SIG-M5 (cell line): ENCODE data around the gene PLA2G4E.

Experiments used
- DNase-seq: peaks from one replicate; lab custom pipeline; 2025; lab: John Stamatoyannopoulos, UW

The PLA2G4E gene

DNA sequence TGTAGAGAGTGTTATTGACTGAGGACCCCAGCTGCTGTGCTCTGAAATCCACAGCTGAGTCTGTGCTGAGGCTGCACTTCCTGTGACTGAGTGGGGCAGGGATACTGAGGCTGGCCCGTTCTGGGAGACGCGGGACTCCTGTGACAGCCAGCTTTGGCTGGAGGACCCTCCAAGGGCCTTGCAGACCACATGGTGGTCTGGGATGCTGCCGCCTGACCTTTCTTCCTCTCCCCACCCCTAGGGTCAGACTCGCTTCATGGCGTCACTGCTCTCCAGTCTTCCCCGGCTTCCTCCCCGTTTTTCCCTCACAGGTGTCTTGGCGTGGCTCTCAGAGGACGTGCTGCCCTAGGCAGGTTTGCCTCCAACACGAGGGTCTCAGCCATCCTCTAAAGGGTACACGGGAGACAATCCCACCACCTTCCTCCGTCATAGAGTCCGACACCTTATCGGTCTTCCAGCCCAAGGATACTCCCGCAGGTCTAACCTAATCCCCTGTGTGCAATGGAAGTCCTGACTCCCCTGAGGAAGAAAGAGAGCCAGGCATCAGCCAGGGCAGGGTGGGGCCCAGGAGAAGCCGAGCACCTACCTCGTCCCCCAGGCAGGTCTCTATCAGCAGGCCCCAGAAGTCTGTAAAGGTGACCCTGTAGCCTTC is 28.6 kb downstream of the PLA2G4E start:
- DNase-seq: no peak

DNA sequence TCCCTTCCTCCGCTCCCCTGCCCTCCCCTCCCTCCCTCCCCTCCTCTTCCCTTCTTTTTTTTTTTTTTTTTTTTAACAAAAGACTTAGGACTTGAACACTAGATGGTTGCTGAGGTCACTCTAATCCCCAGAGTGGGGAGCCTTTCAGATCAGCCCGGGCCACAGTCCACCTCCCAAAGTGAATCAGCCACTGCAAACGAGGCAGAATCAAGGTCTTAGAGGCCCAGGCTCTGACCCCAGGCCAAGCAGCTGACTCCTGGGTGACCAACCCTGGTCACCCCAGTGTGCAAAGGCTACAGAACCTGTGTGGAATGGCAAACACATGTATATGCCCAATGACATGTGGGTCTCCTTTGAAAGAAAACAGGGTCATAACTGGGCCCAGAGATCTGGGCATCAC is 30.2 kb downstream of the PLA2G4E start:
- no peak for DNase-seq

DNA sequence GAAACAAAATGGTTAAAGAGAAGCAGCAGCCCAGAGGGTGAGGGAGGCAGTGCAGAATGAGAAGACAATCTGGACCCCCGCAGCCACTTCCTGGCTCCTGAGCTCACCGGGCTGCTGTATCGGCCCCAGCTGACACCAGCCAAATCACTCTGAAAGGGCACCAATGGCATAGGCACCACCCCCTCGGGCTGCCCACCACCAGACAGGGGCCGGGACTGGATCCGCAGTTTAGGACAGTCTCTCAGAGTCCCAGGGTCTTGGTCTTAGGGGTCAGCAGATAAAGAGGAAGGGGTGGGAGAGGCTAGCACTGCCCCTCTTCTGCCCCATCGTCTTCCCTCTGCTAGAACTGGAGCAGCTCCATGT is 30.6 kb downstream of the PLA2G4E start:
- no peak for DNase-seq

DNA sequence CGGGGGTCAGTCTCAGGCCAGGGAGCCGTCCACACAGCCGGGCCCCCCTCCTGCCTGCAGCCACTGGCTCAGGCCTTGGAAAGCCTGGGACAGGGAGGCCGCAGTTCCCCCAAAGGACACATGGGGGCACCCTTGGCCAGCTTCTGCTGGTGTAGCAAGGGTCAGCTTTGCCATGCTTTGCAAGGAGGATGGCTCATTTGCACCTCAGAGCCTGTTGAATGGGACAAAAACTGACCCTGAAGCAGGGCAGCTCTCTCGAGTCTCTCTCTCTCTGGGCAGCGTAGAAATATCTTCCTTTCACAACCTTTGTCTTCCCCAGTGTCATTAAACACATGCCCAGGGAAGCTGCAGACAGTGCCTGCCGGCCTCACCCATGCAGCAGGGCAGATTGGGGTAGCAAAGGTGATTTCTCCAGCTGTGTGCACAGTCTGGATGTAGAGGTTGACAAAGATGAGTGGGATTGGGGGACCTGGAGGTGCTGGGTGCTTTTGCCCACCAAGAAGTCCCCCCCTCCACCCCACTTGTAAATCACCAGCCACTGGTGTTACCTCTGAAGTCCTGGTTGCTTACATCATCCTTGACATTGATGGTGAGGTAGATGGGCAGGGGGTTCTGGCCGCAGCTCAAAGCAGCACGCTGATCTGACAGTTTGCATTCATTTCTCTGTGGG is 31.1 kb downstream of the PLA2G4E start:
- DNase-seq: no peak

DNA sequence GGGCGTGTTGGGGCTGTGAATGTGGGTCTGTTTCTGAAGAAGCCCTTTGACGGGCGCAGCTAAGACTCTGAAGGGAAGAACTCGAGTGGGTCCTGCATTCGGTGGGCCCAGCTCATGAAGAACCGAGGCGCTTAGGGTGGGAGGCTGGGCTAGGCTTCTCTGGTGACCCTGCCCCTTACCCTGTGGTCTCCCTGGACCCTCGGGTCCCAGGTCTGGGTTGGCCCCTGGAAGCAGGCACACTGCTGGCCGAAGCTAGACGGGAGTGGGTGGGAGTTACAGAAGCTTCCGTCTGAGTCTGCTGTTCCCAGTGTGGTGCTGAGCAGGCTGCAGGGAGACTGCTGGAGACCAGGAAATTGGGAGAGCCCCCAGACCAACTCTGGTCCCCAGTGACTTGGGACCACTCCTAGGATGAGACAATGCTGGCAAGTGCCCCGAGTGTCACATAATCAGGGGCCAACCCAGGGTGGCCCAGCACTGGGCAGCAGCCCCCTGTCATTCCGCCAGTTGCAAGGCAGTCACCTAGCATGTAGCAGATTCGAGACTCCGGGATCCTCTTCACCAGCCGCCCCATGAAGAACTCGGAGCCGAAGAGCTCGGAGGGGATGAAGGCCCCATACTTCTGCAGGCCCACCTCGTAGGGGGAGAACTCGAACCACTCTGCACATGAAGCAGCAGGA is 31.8 kb downstream of the PLA2G4E start:
- DNase-seq: no peak

DNA sequence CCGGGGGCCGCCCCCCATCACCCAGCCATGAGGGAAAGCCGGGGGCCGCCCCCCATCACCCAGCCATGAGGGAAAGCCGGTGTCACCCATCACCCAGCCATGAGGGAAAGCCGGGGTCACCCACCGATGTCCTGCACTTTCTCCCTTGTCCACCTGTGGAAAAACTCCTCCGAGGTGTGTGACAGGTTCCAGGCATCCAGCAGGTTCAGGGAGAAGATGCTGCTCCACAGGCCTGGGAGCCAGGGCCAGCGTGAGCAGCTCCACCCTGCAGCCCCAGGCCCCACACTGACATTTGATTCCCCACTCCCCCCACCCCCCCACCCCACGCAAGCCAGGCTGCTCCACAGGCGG is 32.9 kb downstream of the PLA2G4E start:
- no peak for DNase-seq

DNA sequence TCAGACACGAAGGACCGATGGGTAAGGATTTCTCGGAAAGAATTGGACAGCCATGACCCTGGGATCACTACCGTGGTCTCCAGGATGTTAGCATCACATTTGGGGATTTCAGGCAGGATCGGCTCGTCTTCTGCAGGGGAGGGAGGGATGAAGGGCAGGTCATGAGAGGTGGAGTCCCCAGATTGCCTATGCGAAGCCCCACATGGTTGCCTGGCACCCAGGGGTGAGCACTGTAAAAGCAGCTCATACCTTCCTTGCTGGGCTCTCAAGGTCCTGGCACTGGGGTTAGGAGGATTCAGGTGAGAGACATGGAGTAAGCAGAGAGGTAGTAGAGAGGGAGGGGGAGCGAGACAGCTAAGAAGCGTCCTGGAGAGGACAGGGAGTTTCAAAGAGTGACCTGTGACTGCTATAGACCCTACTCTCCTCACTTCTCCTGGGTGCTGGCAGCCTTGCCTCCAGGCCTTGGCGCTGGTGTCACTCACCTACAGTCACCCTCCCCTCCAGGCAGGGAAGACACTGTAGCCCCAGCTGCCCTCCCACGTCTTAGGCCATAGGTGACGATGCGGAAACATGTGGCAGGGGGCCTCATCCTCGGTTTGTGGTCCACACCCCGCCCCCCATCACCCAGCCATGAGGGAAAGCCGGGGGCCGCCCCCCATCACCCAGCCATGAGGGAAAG is 33.5 kb downstream of the PLA2G4E start:
- no peak for DNase-seq

DNA sequence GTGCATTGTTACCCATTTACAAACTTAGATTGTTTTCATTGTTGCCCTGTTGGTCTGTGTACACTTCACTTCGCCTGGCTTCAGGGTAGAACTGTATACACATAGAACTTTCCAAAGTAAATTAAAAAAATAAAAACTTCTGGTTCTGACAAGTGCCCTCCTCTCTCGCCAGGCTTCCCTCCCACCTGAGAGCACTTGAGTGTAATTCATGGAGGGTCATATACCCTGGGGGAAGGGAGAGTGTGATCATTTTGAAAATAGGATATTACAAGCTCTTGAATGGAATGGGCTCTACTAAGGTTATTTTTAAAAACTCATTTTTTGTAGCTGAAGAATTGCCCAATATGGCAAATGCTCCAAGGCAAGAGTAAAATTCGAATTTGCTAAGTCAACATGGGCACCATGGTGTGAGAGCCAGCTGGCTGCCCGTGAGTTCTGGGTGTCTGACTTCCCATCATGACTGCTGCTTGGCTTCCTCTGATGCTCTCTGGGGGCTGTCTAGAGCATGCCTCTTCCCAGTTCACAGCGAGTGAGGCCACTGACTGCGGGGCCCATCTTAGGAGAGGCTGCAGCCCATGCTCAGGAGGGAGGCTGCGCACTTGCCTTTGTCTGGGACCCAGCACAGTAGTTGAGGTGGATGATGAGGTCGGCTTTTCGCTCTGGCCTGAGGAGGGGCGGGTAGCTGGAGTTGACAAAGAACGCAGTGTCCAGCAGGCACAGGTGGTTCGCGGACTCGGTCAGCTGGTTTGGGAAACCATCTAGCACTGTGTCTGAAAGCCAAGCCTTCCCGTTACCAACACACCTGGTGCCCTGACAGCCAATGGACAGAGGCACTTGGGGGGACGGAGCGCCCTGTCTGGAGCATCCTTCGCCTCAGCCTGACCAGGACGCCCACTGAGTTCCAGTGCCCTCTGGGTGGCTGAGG is 35.3 kb downstream of the PLA2G4E start:
- no peak for DNase-seq

DNA sequence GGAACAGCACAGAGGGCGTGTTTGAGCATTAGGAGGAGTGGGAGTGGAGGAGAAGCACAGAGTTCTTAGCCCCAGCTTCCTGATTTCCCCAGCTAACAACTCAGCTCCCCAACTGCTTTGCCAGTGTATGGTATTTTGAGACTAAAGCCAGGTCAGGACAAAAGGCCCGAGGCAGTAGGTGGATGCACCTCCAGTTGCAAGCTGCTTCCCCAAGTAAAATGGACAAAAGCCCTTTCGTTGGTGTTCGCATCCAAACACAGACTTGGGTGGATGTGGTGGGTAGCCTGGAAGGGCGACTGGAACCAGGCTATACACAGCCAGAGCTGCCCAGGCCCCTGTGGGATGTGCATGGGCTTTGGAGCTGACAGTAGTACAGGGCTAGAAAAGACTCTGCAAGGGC is 36.2 kb downstream of the PLA2G4E start:
- no peak for DNase-seq

DNA sequence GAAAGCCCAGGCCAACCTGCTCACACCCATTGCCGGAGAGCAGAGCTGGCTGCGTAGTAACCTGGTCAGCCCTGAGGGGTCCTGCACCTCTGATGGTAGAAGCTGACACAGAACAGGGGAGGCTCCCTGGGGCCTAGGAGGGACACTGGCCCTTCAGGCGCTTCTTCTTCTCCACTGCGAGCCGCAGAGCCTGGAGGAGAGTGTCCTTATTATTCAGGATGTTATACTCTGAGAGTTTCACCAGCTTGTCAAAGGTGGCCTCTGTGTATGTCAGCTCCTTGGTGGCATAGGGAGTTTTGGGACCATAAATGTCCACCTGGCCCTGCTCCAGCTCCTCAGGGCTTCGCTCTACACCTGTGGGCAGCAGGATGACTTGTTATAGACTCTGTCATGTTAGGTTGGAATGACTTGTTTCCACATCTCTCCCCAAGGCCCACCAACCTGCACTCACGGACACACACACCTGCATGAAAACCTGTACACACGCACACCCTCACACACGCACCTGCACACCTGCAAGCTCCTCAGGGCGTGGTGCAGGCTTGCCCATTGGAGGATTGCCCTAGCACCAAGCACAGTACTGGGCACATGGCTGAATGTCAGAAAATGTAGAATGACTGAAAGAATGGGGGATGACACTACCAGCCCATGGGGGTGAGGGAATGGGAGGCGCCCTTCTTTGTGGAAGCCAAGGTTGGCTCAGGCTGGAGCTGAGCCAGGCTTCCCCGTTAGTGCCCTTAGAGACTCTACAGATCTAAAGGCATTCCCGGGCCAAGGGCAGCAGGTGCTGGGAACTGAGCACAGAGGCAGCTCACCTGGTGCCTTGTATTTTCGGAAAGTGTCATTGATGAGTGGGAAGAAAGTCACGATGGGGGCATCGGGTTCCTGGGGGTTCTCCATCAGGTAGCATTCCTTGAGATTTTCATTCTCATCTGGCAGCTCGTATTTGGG is 36.9 kb downstream of the PLA2G4E start:
- no peak for DNase-seq

DNA sequence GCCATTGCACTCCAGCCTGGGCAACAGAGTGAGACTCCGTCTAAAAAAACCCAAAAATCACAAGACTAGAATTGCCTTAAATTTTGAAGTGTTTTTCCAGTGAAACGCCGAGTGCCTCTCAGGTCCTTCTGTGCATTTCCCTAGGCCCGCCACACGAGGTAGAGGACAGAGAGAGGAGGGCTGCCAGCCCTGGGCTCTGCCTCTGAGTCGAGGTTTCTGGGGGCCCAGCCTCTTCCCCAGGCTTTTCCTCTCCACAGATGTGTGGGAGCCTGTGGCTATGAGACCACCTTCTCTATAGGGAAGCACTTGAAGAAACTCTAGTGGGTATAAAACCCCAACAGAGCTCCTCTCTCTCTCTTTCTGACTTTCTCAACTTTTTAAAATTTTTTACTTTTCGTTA is 37.6 kb downstream of the PLA2G4E start:
- DNase-seq: no peak

DNA sequence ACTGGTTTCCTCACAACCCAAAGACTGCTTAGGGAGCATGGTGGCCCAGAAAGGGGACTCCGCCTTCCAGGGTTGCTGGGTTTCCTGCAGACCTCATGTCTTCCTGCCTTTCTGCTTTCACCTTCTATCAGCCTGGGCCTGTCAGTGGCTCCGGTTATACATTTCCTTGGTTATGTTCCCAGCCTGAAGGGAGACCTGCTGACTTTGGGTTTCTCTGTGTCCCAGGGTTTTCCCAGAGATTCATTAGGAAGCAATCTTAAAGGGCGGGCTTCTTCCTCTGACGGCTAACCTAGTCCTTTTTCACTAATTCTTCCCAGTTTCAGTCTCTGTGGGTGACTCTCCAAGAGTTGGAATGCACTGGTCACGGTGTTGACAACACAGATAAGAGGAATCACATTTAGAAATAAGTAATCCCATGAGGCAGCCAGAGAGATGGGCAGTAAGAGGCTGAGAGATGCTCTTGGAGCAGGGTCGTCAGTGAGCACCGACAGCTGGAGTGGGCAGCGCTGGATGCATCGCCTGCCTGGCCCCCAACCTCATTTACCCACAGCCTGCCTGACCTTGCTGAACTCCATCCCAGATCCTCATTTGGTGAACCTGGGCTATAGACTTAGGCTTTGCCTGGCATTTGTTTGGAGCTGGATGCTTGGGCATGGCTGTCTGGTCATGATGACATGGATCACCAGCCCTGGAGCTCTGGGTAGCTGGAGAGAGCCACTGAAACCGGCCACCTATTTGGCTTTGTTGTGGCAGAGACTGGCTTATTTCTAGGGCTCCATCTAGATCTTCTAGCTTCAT is 38.5 kb downstream of the PLA2G4E start:
- DNase-seq: no peak

DNA sequence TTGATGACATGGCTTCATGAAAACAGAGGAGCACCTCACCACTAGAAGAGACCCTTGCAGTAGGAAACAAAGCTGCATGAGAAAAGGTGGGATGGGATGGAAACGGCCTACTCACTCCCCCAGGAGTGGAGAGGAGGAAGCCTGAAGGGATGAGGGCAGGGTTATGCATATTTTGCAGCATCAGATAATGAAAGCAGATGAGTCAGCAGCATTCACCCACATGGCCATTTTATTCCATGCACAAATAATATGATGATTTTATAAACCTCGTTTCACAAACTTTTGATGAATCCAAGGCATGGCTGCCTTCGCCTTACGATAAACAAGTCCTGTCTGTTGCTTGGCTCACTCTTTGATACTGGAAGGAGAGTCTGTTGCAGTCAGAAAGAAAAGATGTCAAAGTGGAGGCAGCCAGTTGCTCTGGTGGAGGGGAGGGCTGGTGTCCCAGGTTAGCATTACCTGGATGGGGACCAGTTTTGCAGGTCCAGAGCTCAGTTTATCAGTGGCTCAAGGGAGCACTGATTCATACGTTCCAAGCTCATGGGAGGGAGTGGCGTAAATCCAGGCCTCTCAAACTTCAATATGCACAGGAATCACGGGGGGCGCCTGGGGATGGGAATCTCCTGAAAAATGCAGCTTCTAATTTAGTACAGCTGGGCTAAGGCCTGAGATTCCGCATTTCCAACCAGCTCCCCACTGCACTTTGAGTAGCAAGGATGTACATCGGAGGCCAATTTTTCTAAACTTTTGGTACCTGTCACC is 39.3 kb downstream of the PLA2G4E start:
- DNase-seq: no peak

DNA sequence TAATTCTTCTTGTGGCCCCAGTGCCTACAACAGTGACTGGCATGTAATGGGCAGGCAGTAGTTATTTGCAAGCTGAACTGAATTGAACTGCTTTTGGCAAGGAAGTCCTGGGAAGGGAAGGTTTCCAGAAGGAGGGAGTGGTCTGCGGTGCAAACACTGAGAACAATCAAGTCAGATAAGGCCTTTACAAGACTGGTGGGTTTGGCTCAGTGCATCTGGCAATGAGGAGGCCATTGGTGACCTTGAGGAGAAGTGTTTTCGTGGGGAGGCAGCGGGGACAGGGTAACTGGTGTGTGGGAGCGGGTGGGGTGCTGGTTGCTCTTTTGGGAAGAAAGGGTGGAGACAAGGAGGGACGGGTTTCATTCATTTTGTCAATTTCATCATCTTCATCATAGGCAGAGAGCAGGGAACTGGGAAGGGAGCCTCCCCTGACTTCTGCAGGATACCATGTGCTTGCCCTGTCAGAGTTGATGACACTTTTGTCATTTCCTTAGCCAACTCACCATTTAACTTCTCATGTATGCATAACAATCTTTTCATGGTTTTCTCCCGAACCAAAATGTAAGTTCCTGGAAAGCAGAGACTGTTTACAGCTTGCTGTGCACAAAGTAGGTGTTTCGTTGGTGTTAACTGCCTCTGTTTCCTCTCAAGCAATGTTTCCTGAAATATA is 40.1 kb downstream of the PLA2G4E start:
- no peak for DNase-seq

DNA sequence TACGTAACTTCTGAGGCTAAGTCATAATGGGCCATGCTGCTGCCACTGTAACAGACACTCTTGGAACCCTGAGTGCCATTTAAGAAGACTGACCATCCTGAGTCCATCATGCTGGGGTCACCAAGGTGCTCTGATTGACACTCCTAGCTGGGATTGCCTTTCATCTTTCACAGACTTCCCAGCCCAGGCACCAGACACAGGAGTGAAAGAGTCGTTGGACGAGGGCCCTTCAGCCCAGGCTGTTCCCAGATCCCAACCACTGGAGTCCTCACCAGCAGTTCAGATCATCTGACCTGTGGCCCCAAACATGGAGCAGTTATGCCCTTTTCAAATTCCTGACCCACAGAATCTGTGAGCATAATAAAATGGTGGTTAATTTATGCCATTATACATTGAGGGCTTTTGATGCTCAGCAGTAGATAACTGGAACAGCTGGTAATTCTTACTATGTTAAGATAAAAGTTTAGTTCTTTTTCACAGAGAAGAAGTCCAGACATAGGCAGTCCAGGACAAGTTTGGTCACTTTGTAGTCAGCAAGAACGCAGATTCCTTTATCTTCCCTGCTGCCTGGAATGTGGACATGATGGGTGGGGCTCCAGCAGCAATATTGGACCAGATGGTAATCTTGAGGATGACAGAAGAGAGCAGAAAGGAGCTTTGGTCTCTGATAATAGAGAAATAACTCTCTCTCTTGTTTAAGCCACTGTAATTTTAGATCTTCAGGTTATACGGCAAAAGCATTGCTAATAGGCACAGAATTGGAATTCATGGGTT is 41.2 kb downstream of the PLA2G4E start:
- no peak for DNase-seq

DNA sequence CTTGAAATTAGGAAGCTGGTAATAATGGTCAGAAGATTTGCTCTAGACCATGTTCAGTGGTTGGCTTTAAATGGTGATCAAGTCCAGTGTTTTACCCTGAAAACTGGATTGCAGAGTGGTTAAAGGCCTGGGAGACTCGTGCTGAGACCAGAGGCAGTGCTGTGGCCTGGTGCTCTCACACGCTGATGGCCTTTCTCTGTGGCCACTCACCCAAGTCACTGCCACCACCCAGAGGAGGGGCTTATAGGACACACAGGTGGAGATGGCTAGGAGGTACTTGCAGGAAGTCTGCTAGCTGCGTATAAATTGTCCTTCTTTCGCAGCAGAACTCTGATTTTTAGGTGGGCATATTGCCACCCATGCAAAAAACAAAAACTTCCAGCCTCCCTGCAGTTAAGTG is 42.3 kb downstream of the PLA2G4E start:
- DNase-seq: no peak

DNA sequence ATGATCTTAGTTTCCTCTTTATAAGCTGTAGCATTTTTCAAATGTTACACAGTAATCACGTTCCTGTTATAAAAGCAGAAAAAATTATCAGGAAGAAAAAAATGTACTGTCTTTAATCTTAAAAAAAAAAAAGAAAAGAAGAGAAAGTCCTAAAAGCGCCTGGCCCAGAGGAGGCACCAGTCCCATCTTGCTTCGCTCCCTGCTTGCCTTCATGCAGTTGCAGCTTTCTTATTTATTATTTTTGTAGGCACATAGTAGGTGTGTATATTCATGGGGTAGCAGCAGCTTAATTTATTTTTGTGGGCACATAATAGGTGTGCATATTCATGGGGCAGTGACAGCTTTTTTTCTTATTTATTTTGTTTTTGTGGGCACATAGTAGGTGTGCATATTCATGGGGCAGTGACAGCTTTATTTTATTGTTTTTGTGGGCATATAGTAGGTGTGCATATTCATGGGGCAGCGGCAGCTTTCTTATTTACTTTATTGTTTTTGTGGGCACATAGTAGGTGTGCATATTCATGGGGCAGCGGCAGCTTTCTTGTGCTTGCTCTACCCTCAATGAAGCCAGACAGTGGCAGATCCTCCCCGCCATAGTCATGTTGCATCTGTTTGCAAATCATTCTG is 43.0 kb downstream of the PLA2G4E start:
- DNase-seq: no peak
